ENCODE results near the gene CYP24A1.
A peak's percentile ranks its signal among the peaks of the same experiment; 100 is the strongest.

Gene CYP24A1

GRCh38 chr20:54173653-54174456, at the start of gene CYP24A1:
TSS of gene CYP24A1 (minus strand) at chr20:54173986. CDS start at chr20:54173579, 407 bp downstream.
- DNase-seq (ENCODE audit: low read depth), result no peak

GRCh38 chr20:54223285-54223684, 49.5 kb upstream of the CYP24A1 start:
- no peak for DNase-seq (ENCODE audit: low read depth)

- DNase-seq (ENCODE audit: low read depth), result no peak
These were observed 48.5 kb upstream of the CYP24A1 start for GRCh38 chr20:54221996-54222890.

GRCh38 chr20:54221353-54221752, 47.6 kb upstream of the CYP24A1 start:
- no peak for DNase-seq (ENCODE audit: low read depth)

GRCh38 chr20:54220722-54221121, 46.9 kb upstream of the CYP24A1 start:
- DNase-seq (ENCODE audit: low read depth), result no peak

- DNase-seq (ENCODE audit: low read depth), result no peak
These were observed 46.1 kb upstream of the CYP24A1 start for GRCh38 chr20:54219751-54220426.

GRCh38 chr20:54218470-54218869, 44.7 kb upstream of the CYP24A1 start:
- no peak for DNase-seq (ENCODE audit: low read depth)

- DNase-seq (ENCODE audit: low read depth), result no peak
These were observed 44.0 kb upstream of the CYP24A1 start for GRCh38 chr20:54217762-54218161.

- DNase-seq (ENCODE audit: low read depth), result no peak
These were observed 41.5 kb upstream of the CYP24A1 start for GRCh38 chr20:54215157-54215789.

GRCh38 chr20:54214566-54214965, 40.8 kb upstream of the CYP24A1 start:
- no peak for DNase-seq (ENCODE audit: low read depth)

- DNase-seq (ENCODE audit: low read depth), result no peak
These were observed 39.1 kb upstream of the CYP24A1 start for GRCh38 chr20:54212871-54213270.

- peak; percentile 41 for DNase-seq (ENCODE audit: low read depth)
These were observed 38.4 kb upstream of the CYP24A1 start for GRCh38 chr20:54212226-54212625.

- no peak for DNase-seq (ENCODE audit: low read depth)
These were observed 35.5 kb upstream of the CYP24A1 start for GRCh38 chr20:54209216-54209813.

- peak; percentile 37 for DNase-seq (ENCODE audit: low read depth)
These were observed 34.9 kb upstream of the CYP24A1 start for GRCh38 chr20:54208548-54209176.

GRCh38 chr20:54207743-54208547, 34.2 kb upstream of the CYP24A1 start, which contains the start of gene PFDN4:
TSS of gene PFDN4 (plus strand) at chr20:54208087. CDS start at chr20:54208101, 14 bp downstream.
- no peak for DNase-seq (ENCODE audit: low read depth)

GRCh38 chr20:54207053-54207742, 33.4 kb upstream of the CYP24A1 start:
- no peak for DNase-seq (ENCODE audit: low read depth)

GRCh38 chr20:54205450-54205849, 31.7 kb upstream of the CYP24A1 start:
- no peak for DNase-seq (ENCODE audit: low read depth)

GRCh38 chr20:54204481-54204880, 30.7 kb upstream of the CYP24A1 start:
- no peak for DNase-seq (ENCODE audit: low read depth)

GRCh38 chr20:54204063-54204462, 30.3 kb upstream of the CYP24A1 start:
- no peak for DNase-seq (ENCODE audit: low read depth)
